Fibroblast of skin of scalp (primary cell): ENCODE measurements around the gene IL2RA.
"Not testable (repeated sequence)": the region's sequence is repeated elsewhere in the genome, so short reads cannot be mapped to it uniquely, and the experiment has no call there.

Source experiments
- DNase-seq: peaks from one replicate; pipeline ENCODE4 v3.0.0-alpha.2; 2013

Gene IL2RA

DNA sequence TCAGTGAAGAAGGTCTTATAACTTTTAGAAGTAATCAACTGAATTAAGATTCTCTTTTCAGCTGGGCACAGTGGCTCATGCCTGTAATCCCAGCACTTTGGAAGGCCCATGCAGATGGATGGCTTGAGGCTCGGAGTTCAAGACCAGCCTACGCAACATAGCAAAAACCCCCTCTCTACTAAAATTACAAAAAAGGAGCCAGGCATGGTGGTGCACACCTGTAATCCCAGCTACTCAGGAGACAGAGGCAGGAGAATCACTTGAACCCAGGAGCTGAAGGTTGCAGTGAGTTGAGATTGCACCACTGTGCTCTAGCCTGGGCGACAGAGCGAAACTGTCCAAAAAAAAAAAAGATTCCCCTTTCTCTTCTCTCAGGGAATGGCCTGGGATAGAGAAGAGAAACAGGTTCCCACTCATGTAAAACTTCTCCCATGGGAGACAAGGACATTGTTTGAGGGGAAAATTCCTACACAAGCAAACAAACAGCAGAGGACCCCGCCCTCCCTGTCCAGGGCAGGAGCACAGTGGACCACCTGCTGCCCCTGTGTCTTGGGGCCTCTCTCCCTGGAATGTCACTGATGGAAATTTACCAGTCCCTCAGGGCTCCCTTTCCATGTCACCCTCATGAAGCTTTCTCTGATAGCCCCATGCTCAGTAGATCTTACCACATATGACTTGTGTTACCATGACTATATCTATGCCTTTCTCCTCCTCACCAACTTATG lies 5.6 kb downstream of the IL2RA start:
- DNase-seq = no peak

DNA sequence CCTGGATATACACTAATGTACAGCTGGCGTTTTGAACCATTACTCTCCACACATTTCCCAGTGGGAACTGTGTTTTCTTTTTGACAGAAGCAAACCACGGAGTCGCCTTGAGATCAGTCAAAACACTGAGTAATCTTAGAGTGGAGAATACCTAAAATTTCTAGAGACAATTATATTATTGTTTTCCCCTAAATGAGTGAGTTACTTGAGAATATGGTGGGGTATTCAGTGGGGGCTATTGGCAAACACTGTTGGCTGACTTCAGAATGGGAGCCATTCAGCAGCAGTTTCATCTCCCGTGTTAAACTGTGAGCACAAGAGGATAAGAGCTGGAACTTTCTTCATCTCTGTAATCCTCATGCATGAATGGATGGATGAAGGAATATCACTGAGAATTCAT lies 6.2 kb downstream of the IL2RA start:
- DNase-seq = no peak

DNA sequence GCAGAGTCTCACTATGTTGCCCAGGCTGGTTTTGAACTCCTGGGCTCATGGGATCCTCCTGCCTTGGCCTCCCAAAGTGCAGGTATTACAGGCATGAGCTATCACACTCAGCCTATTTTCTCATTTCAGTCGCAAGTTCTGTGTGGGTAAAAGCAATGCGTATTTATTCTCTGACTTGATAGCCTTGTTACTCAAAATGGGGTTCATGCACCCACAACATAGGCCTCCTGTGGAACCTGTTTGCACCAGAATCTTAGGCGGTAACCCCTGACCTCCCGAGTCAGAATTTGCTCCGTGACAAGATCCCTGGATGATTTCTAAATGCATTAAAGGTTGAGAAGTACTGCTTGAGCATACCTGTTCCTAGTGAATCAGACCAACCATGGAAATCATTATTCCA lies 7.3 kb downstream of the IL2RA start:
- DNase-seq = no peak

- no peak for DNase-seq
Observed at GRCh38 chr10:6053816-6054631, 8.1 kb downstream of the IL2RA start.

DNA sequence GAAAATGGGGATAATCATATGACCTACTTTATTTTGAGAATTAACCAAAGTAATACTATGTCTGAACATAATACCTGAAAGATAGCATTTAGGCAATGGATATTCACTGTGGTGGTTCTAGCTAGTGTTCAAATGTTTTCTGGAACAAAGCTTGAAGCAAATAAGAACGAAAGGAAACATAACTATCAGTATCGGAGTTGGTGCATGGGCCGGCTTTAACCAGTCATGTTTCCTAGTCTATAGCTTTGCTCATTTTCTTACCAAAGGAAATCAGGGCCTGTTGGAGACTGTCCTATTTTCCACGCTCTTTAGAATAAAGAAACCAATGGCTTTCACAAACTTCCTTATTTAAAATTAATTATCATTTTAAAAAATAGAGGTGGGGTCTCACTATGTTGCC lies 8.9 kb downstream of the IL2RA start:
- no peak for DNase-seq

GRCh38 chr10:6052247-6053221 lies 9.6 kb downstream of the IL2RA start:
- no peak for DNase-seq

DNA sequence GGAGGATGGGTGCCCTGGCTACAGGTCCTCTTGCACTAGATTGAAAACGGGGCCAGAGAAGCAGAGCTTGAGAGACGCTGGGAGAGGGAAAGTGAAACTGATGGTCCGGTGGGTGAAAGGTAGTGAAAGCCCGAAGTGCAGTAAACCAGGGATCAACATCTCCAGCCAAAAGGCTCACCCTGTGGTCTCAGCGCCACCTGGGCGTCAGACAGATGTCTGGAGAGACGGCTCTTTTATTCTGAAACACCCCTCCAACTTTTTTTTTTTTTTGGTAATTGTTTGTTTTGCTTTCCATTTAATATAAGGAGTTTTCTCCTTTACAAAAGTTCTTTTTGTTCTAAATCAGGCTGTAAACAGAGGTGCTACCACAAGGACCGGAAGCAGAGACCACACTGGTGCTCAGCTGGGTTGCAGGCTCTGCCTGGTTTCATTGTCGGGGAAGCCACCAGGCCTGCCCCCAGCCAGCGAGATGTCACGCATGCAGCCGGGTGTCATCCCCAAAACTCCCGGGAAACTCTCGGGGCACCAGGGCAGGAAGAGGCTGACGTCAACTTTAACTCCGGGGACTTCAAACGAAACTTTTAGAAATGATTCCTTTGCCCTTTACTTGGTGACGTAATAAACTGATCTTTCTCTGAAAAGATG lies 11.2 kb downstream of the IL2RA start:
- peak; percentile 13 for DNase-seq

GRCh38 chr10:6049031-6049400 lies 13.2 kb downstream of the IL2RA start:
- no peak for DNase-seq

DNA sequence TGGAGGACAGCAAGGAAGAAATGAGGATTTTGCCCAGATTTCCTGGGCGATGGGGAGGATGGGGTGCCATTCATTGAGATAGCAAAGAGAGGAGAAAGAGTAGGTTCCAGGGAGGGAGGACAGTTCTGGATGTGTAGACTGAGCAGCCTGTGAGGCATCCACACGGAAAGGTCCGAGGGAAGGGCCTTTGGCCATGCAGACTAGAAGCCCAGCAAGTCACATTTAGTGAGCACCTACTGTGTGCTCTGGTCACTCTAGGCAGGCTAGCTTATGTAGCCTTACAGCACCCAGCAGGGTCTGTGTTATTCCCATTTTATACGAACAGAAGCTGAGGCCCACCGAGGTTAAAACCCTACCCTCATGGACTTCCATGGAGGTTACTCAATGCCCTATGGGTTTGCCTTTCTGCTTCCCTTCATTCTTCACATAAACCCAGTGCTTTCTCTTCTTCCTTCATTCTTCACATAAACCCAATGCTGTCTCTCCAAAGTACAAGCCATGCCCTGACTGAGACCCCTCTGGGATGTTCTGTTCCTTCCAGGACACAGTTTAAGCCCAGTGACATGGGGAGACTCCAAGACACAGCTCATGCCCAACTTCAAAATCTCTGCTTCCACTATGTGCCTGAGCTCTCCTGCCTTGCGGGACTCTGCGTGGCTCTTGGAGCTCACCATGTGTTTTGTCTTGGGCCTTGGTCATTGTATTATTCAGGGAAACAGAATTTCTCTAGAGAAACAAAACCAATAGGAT lies 13.7 kb downstream of the IL2RA start:
- DNase-seq = no peak

DNA sequence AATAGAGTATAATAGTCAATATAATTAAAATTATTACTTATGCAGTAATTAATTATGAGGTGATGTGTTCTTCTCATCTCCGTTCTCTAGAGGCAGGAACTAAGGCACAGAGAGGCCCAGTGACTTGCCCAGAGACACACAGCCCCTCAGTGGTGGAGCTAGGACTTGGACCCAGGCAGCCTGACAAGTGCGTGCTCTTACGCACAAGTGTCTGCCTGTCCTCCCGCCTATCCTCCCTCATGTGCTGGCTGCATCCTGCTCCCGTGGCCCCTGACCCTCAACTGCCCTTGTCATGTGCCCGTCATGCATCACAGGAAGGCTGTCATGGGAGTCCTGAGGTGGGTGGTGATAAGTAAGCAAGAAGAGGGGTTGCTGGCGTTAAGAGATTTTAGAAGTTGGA lies 14.3 kb downstream of the IL2RA start:
- DNase-seq = no peak

GRCh38 chr10:6046773-6047611 lies 15.2 kb downstream of the IL2RA start:
- no peak for DNase-seq

GRCh38 chr10:6045878-6046772 lies 16.0 kb downstream of the IL2RA start:
- DNase-seq = no peak

GRCh38 chr10:6045314-6045848 lies 16.8 kb downstream of the IL2RA start:
- no peak for DNase-seq

- no peak for DNase-seq
Observed at GRCh38 chr10:6044751-6045313, 17.3 kb downstream of the IL2RA start.

GRCh38 chr10:6044060-6044459 lies 18.1 kb downstream of the IL2RA start:
- no peak for DNase-seq

DNA sequence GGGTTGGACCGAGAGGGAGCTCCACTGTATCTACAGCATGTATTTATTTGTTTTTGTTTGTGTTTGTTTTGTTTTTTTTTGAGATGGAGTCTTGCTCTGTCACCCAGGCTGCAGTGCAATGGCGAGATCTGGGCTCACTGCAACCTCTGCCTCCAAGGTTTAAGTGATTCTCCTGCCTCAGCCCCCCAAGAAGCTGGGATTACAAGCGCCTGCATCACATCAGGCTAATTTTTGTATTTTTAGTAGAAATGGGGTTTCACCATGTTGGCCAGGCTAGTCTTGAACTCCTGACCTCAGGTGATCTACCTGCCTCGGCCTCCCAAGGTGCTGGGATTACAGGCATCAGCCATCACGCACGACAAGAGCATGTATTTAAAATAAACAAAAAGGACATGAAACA lies 18.8 kb downstream of the IL2RA start:
- DNase-seq = not testable (repeated sequence)

- no peak for DNase-seq
Observed at GRCh38 chr10:6040205-6040604, 22.0 kb downstream of the IL2RA start.

- DNase-seq = no peak
Observed at GRCh38 chr10:6039711-6040110, 22.5 kb downstream of the IL2RA start.

GRCh38 chr10:6038071-6038631 lies 24.0 kb downstream of the IL2RA start:
- DNase-seq = no peak
